ENCODE results near the gene ATP11A.

The ATP11A gene

DNA sequence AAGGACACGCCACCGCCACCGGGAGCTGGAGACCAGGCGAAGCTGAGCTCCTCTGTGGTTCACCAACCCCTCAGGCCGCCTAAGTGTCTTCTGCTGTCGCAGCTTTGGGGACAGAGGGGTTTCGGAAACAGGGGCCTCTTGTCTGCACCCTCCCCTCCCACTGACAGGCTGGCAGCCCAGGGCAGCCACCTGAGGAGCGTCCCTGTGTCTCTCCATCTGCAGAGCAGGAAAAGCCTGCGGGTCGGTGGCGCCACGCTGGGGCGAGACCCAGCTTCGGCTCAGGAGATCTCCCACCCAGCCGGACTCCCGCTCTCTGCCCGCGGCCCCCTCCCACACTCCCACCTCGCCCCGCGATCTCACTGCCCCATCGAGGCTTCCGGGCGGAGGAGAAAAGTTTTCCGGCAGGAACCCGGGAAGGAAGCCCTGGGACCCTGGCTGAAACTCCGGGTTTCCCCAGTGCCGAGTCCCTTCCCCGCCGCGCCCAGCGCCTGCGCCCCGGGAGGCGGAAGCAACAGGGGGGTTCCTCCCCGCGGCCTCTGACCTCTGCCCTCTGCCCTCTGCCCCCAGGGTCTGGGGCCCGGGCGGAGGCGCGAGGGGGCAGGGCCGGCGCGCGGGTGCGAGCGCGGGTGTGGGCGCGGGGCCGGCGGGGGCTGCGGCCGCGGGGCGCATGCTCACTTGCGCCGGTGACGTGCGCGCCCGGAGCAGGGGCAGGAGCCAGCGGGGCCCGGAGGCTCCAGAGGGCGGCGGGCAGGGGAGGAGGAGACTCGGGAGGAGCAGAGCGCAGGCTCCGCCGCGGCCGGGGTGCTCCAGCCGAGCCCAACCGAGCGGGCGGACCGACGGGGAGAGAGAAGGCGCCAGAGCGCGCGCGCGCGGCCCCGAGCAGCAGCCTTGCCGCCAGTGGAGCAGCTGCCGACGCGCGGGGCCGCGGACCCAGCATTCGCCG is at the start of gene ATP11A:
ATP11A (plus strand) TSS at position 736 of the 943 bp plus-strand sequence. CDS start 379 bp downstream, outside the sequence.
- peak; percentile 93 for DNase-seq (ENCODE audit: low read depth)

DNA sequence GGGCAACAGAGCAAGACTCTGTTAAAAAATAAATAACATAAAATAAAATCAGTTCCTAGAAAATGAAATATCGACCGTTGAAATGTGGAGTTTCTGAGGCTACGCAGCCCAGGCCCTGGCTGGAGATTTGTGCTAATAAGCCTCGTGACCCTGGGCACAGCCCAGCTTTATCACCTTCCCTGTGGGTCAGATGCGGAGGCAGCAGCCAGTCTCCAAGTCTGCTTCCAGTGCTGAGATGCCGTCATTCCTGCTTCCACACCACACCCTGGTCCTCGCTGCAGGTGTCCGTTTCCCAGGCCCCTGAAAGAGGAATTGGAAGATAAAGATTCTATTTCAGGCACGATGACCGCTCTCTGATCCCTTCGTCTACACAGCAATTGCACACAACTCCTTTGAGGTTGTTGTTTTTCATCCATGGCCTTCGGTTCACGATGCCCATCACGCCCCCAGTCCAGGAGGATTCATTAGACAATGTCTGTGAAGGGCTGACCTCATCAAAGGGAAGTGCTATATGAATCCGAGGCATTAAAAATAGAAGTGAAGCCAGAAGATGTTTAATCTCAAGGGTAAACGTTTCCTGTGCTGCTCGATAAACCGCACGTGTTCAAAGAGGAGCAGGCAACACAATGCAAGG is 48.3 kb upstream of the ATP11A start:
- DNase-seq (ENCODE audit: low read depth), result no peak

DNA sequence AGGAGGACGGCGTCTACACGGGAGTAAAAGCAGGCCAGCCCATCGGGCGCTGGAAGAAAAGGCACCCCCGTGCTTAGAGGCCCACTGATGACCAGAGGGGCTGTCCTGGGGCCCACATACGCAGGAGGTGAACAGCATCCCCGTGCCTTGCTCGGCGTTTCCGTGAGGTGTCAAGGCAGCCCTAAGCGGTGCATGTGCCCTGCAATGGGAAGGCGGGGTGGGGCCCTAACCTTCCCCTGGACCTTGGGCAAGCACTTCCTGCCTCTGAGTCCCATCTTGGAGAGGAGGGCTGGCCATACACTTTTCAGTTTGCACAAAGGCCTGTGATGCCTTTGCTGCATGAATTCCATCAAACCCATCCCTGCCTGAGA is 47.8 kb upstream of the ATP11A start:
- DNase-seq (ENCODE audit: low read depth), result no peak

DNA sequence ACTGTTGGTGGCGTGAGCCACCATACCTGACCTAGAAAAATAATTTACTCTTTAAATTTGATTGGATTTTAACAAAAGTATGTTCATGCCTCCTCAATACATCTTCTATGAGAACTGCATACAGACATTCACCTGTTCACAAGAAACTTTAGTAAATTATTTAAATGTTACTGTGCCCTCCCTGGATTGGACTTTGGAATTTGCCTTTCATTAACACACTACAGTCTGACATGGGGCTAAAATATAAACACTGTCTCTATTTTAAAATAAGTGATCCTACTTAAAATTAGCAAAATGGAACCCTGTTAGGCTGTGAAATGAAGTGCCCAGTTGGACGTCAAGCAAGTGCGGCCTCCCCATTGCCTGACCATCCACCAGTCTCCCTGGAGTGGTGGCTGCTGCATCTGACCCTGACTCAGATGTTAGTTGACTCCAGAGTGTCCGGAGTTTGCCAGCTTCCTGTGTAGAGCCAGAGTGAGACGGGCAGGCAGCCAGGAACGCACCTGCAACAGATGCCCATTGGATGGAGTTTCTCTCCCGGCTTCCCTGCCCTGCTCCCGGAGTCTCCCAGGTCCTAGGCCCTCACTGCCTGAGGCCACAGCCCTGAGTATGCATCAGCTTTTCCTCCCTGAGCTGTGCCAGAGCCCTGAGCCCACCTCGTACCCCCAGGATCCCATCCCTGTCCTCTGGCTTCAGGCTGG is 45.9 kb upstream of the ATP11A start:
- no peak for DNase-seq (ENCODE audit: low read depth)

DNA sequence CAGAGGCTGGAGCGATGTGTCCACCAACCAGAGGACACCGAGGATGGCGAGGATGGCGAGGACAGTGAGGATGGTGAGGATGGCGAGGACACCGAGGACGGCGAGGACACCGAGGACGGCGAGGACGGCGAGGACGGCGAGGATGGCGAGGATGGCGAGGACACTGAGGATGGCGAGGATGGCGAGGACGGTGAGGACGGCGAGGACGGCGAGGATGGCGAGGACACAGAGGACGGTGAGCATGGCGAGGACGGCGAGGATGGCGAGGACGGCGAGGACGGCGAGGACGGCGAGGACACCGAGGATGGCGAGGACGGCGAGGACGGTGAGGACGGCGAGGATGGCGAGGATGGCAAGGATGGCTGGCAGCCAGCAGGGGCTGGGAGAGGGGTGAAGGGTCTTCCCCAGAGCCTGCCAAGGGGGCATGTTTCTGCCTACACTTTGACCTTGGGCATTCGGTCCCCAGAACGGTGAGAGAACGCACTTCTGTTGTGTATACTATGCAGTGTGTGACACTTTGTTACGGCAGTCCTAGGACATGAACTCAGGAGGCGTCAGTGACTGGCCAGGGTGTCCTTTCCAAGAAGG is 44.4 kb upstream of the ATP11A start:
- no peak for DNase-seq (ENCODE audit: low read depth)

DNA sequence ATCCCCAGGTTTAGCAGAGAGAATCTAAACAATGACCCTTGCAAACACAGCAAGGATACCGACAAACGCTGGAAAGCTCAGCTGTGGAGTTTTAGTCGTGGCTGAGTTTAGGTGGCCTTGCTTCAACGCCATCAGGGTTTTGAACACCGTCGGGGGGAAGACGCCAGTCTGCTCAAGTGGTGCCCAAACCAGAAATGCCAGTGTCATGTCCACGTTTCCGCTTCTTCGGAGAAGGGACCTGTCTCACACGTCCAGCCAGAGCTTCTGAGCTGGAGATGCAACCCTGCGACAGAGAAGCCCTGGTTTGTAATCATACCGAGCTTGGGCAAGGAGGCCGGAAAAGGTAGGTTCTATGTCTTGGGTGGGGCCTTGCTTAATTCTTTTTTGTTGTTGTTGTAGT is 42.6 kb upstream of the ATP11A start:
- DNase-seq (ENCODE audit: low read depth), result no peak

DNA sequence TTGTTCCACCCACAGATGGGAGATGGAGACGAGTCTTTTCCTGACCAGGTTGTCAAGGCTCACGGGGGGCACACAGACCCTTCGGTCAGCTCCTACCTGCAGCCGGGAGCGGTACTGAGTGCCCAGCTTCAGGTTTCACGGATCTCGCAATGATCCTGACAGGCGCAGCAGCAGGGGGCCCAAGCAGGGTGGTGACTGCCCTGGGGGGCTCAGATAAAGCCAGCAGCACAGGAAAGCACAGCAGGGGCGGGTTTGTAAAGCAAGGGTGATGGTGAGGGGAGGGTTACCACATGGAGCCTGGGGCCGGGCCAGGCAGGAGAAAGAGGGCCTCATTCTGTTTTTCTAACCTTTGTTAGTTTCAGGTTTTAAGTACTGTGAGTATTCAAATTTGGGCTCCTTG is 41.7 kb upstream of the ATP11A start:
- DNase-seq (ENCODE audit: low read depth), result no peak

DNA sequence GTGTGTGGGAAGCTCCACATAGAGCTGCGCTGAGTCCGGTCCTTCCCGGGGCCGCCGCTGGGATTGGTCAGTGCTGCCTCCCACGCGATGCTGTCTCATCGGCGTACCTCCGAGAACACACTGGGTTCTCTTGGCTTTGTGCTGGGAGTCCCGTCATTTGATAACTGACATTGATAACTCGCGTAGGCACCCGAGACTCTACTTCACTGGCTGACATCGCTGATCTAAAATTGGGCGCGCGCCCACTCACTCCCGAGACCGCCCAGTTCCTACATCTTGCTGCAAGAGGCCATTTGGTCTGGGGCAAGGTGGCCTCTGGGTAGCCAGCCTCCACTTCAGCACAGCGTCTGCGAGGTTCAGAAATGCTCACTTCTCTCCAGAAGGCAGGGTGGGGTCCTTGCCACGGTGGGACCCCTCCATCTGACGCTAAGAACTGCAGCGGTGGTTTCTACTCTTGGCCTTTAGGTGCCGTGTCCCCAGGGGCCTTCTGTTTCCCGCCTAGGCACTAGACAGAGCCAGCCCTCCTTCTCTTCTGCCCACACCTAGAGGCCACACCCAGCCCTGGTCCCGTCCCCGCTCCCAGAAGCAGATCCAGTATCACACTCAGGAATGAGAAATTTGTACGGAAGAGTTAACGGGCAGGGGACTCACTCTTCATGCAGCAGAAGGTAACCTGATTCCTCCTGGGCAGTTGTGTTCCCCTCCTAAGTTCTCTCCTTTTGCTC is 40.7 kb upstream of the ATP11A start:
- no peak for DNase-seq (ENCODE audit: low read depth)

DNA sequence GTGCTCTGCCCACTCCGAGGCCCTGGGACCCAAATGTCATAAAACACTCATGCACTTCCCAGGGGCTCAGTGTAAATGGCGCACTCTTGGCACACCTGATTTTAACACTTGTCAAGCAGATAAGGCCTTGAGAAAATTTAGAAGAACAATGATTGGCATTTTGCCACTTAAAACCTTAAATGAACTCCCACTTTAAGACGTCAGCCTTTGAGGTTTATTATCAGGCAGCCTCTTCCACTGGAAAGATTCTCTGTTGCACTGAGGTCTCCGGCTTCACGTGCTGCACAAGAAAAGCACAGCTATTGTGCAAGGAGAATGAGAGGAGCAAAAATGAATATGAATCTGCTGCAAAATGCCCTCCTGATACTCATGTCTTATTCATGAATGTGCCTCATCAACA is 38.5 kb upstream of the ATP11A start:
- no peak for DNase-seq (ENCODE audit: low read depth)

DNA sequence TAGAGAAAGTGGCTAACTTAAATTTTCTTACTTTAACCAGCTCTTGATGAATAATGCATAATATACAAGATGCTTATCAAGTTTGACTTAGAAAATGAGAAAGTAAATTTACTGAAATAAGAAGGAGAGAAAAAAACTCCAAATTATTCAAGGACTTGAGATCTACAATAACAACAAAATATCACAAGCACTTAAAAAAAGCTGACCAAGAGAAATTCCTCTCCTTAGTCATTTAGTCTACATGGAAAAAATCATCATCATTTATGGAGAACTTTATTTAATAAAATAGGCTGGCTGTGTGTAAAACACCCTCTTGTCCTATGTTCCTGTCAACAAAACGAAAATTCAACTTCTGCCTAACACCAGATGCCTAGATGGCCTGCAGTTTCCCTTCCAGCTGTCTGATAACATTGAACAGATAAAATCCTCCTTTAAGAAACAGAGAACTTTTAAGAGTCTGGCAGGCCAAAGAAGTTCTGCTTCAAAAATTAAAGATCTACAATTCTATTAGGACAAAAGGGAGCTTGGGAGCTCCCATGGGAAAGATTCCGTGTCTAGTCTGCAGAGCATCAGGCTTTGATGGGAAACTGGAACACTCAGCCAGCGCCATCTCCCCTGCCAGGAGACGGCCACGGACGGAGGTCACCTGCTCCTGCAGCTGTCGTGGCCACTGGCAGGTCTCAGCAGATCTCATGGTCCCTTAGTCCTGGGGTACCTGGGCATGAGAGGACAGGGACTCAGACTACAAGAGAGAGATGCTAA is 37.9 kb upstream of the ATP11A start:
- no peak for DNase-seq (ENCODE audit: low read depth)

DNA sequence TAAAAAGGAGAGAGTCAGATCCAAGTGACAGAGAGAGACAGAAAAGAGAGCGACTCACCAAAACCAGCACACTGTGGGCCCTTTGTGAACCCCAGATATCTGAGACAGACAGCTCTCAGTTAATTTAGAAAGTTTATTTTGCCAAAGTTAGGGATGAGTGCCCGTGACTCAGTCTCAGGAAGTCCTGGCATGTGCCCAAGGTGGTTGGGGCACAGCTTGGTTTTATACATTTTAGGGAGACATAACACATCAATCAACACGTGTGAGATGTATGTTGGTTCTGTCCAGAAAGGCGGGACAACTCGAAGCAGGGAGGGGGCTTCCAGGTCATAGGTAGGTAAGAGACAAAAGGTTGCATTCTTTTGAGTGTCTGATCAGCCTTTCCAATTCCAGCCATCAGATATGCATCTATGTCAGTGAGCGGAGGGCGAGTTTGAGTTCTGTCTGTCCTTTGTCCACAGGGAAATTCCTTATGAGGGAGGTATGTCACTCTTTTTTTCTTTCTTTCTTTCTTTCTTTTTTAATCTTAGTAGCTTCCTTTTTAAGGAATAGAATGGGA is 37.2 kb upstream of the ATP11A start:
- DNase-seq (ENCODE audit: low read depth), result peak; percentile 19

DNA sequence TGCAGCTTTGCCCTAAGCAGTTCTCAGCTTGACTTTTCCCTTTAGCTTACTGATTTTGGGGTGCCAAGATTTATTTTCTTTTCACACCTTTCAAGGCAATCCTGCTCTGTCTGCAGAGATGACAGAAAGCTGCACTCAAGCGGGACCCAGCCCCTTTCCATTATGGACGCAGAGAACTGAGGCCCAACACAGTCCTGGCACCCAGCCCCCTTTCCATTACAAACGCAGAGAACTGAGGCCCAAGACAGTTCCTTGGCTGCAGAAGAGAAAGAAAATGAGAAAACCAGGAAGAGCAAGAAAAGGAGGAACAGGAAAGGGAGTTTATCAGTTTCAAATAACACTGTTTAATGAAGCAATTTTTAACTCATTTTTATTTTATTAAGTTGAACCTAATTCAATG is 36.8 kb upstream of the ATP11A start:
- DNase-seq (ENCODE audit: low read depth), result no peak

DNA sequence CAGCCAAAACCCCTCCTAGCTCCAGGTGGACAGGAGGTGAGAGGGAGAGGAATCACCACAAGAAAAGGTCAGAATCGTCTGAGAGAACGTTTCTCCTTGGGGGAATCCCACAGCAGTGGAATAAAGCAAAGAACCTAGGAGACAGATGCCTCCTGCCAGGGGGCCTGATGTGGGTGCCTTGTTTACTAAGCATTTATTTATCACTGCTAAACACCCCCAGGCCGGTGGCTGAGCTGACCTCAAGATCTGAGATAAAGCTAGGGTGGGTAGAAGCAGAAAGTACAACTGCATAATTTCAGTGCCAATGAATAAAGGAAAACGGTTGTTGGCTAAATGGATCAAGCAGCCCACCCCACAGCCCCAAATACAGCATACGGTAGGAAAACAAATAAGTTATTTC is 33.9 kb upstream of the ATP11A start:
- no peak for DNase-seq (ENCODE audit: low read depth)

DNA sequence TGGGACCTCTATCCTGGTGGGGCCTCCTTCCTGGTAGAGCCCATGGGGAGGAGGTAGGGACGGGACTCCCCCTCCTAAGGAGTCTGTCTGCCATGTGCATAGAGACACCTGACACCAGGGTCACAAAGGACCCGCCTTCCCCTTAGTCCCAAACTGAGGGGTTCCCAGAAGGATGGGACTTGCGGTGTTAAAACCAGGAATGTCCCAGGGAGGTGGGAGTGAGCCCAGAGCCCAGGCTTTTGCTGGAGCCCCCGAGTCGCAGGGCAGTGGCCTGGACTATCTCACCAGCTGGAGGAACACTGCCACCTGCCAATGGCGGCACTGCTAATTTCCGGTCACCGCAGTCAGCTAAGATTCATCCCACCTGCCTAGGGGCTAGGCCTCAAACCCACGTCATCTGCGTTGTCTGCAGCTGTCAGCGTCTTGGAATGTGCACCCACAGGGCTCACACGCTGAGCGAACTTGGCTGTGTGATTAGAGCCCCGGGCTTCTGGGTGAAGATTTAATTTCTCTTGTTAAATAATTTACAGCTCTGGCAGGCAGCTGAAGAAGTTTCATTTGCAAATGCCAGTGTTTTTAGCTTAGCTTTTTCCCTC is 31.9 kb upstream of the ATP11A start:
- DNase-seq (ENCODE audit: low read depth), result peak; percentile 75

DNA sequence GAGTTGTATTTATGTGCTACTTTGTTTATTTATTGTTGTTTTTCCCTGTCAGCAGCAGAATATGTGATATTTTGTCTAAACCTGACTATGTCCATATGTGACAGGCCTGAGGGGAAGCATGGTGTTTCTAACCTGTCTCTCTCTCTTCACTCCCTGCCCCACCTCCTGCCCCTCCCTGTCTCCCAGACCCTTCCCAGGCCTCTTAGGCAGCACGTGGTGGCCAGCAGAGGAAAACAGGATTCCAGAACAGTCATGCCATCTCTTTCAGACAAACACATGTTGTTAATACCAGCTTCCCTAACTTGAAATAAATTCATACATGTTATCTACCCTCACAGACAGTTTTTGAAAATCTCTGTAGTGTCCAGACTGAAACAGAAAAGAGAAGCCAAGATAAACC is 31.0 kb upstream of the ATP11A start:
- peak; percentile 8 for DNase-seq (ENCODE audit: low read depth)

DNA sequence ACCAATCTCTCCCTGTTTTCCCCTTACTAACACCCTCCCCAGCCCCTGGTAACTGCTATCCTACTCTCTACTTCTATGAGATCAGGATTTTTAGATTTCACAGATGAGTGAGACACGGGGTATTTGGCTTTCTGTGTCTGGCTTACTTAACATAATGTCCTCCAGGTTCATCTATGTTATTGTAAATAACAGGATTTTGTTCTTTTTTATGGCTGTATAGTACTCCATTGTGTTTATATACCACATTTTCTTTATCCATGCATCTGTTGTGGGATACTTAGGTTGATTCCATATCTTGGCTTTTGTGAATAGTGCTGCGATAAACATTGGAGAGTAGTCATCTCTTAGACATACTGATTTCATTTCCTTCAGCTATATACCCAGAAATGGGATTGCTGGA is 28.5 kb upstream of the ATP11A start:
- DNase-seq (ENCODE audit: low read depth), result no peak

DNA sequence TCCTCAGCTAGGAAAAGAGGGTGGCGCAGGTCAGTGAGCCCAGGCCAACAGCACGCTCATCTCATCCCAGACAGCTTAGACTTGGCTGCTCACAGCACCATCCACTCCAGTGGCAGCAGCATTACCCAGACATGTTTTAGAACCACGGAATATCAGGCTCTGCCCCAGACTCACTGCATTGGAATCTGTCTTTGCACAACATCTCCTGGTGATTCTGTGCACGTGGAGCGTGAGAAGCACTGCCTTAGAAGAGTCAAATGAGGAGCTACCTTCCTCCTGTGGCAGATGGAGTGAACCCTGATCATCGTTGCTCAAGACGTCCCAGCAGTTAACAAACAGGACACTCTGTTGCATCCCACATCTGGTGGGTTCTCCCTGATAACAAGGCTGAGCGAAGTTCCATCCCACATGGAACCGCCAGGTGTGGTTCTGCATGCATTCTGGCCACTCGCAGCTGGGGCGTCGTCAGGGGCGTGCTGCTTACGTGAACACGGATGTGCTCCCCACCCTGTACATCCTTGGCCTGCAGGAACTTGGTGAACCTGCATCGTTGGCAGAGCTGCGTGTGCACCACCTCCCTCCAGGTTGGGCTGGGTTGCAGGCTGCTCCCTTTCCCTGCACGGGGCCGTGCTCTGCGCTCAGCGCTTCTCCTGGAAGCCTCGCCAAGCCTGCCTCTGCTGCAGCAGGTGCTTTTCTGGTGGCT is 25.2 kb upstream of the ATP11A start:
- peak; percentile 27 for DNase-seq (ENCODE audit: low read depth)

DNA sequence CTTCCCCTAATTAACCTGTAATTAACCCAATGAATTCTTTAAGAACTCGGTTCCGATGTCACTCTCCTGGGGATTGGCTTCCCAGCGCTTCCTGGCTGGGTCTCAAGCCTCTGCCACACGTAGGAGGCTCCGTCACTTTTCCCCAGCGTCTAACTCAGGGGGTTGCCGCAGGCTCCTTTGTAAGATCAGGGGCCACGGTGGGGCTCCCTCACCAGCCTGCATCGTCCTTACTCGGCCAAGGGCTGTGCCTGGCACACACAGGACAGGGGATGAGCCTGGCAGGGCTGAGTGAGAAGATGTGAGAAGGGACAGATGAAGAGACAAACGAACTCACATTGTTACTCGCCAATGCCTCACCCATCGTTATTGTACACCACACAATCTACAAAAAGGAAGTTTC is 20.9 kb upstream of the ATP11A start:
- no peak for DNase-seq (ENCODE audit: low read depth)

DNA sequence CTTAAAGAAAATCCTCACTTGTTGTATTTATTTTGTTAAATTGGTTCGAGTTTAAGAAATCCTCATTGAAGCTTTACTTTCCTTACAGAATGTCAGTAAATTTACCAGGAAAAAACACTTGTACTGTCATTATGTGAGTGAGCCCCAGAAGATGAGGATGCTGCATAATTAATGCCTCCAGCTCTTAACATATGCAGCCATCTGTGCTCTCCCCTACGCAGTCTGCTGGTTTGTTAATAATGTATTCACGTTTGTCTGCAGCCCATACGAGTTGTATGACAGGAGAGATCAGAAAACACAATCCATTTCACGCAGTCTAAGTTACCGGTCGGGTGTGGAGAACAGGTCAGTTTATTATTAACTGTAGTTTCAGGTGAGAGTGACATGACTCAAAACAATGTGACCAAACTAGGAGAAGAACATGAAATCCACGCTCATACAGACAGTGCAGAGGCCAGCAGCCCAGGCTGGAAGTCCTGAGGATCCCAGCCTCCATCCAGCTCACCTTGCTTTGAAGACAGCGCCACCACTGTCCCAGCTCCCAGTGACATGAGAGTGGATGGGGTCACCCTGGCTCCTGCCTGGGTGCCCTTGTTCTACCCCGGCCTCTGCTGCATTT is 19.8 kb upstream of the ATP11A start:
- no peak for DNase-seq (ENCODE audit: low read depth)
